KMS-11 (cell line): ENCODE results near the gene CCDC149.

Experiments used
- H2AFZ ChIP-seq: fragments of 200-600 bp; sonication (generic); 2 replicates; pipeline ENCODE4 v1.6.1; 2016; ENCODE audit warnings: antibody characterized with exemption, mixed run types, low read depth
- H3K27ac ChIP-seq: fragments of 200-600 bp; sonication (generic); 2 replicates; pipeline ENCODE4 v1.6.1; 2016; ENCODE audit warnings: mild to moderate bottlenecking, mixed run types
- H3K27me3 ChIP-seq: fragments of 200-600 bp; sonication (generic); 2 replicates; pipeline ENCODE4 v1.6.1; 2017; ENCODE audit warnings: mild to moderate bottlenecking, low read depth, mixed run types, moderate library complexity; ENCODE audit not compliant: insufficient read depth
- H3K36me3 ChIP-seq: fragments of 200-600 bp; sonication (generic); 2 replicates; pipeline ENCODE4 v1.6.1; 2017; ENCODE audit warnings: mild to moderate bottlenecking, mixed run types; ENCODE audit not compliant: insufficient read depth
- H3K4me1 ChIP-seq: fragments of 200-600 bp; sonication (generic); 2 replicates; pipeline ENCODE4 v1.6.1; 2016; ENCODE audit warnings: mild to moderate bottlenecking, low read depth, mixed run types; ENCODE audit not compliant: poor library complexity, severe bottlenecking
- H3K4me2 ChIP-seq: fragments of 200-600 bp; sonication (generic); 2 replicates; pipeline ENCODE4 v1.7.0; 2016; ENCODE audit warnings: mild to moderate bottlenecking, mixed run types
- H3K4me3 ChIP-seq: fragments of 200-600 bp; sonication (generic); IDR thresholded peaks from 2 replicates; pipeline ENCODE4 v1.6.1; 2017; ENCODE audit warnings: low read depth, low read length, mixed read lengths; ENCODE audit not compliant: insufficient read depth
- H3K79me2 ChIP-seq: fragments of 200-600 bp; sonication (generic); 2 replicates; pipeline ENCODE4 v1.6.1; 2016; ENCODE audit warnings: low read depth, mixed run types; ENCODE audit not compliant: insufficient read depth
- H3K9ac ChIP-seq: fragments of 200-600 bp; sonication (generic); 2 replicates; pipeline ENCODE4 v1.6.1; 2016; ENCODE audit warnings: mild to moderate bottlenecking, mixed run types
- H4K20me1 ChIP-seq: fragments of 200-600 bp; sonication (generic); 2 replicates; pipeline ENCODE4 v1.6.1; 2016; ENCODE audit warnings: mild to moderate bottlenecking, mixed run types; ENCODE audit not compliant: insufficient read depth
- CTCF ChIP-seq: fragments of 200-600 bp; sonication (generic); conservative IDR thresholded peaks from 2 replicates; pipeline ENCODE4 v1.6.1; 2017; ENCODE audit warnings: low read depth, mild to moderate bottlenecking, antibody characterized with exemption, low read length, moderate library complexity, mixed read lengths

CCDC149 gene

GRCh38 chr4:24845132-24845531, 67.7 kb downstream of the CCDC149 start:
- Histone ChIP-seq H2AFZ (no peak overlapping the region), H3K36me3 (no peaks in the 10 kb centered on the region), H3K4me2 (no peak overlapping the region), H3K27ac (no peak overlapping the region), H3K4me3 (no peak overlapping the region), H4K20me1 (no peaks in the 10 kb centered on the region), H3K79me2 (no peaks in the 10 kb centered on the region), H3K9ac (no peak overlapping the region), H3K4me1 (no peaks in the 10 kb centered on the region), H3K27me3 (no peaks in the 10 kb centered on the region)
- no peak for TF ChIP-seq CTCF

- H3K4me1 ChIP-seq: no peaks in the 10 kb centered on the region
- no peaks in the 10 kb centered on the region for H4K20me1 ChIP-seq
- H2AFZ ChIP-seq: no peak overlapping the region
- no peak for TF ChIP-seq CTCF
- H3K27ac ChIP-seq: no peak overlapping the region
- no peaks in the 10 kb centered on the region for H3K36me3 ChIP-seq
- no peaks in the 10 kb centered on the region for H3K27me3 ChIP-seq
- no peak overlapping the region for H3K4me3 ChIP-seq
- no peak overlapping the region for H3K9ac ChIP-seq
- H3K4me2 ChIP-seq: no peak overlapping the region
- H3K79me2 ChIP-seq: no peaks in the 10 kb centered on the region
Observed at GRCh38 chr4:24843096-24843495, 69.7 kb downstream of the CCDC149 start.

- Histone ChIP-seq H3K4me1 (no peaks in the 10 kb centered on the region), H3K9ac (no peak overlapping the region), H2AFZ (no peak overlapping the region), H4K20me1 (no peaks in the 10 kb centered on the region), H3K36me3 (no peaks in the 10 kb centered on the region), H3K4me3 (no peak overlapping the region), H3K4me2 (no peak overlapping the region), H3K27ac (no peak overlapping the region), H3K79me2 (no peaks in the 10 kb centered on the region), H3K27me3 (no peaks in the 10 kb centered on the region)
- TF ChIP-seq CTCF: no peak
Observed at GRCh38 chr4:24842356-24842755, 70.5 kb downstream of the CCDC149 start.

- H3K9ac ChIP-seq: no peak overlapping the region
- no peaks in the 10 kb centered on the region for H4K20me1 ChIP-seq
- no peaks in the 10 kb centered on the region for H3K36me3 ChIP-seq
- no peaks in the 10 kb centered on the region for H3K79me2 ChIP-seq
- no peaks in the 10 kb centered on the region for H3K27me3 ChIP-seq
- H2AFZ ChIP-seq: no peak overlapping the region
- TF ChIP-seq CTCF: no peak
- no peak overlapping the region for H3K4me2 ChIP-seq
- no peaks in the 10 kb centered on the region for H3K4me1 ChIP-seq
- H3K4me3 ChIP-seq: no peak overlapping the region
- no peak overlapping the region for H3K27ac ChIP-seq
Observed at GRCh38 chr4:24840826-24841543, 71.9 kb downstream of the CCDC149 start.
